ENCODE results near the gene GRIK2.

Gene GRIK2

DNA sequence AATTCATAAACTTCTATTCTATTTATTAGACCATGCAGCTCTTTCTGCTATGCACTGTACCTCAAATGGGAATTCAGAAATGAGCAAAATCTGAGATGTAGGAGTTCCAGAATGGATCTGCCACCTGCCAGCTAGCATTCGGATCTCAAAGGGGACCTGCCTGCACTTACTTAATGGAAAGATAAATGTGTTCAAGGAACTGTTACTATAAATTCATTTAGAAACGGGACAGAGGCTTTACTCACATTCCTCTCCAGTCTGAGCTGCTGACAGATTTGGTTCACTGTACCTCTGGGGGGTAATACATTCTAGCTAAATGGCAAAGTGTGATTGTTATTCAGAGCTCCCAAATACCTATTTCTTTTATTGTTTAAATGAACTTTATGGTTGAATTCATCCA lies 384.1 kb downstream of the GRIK2 start:
- no peak for DNase-seq (ENCODE audit: low read depth in 1 of 2, low spot score in 1 of 2)

DNA sequence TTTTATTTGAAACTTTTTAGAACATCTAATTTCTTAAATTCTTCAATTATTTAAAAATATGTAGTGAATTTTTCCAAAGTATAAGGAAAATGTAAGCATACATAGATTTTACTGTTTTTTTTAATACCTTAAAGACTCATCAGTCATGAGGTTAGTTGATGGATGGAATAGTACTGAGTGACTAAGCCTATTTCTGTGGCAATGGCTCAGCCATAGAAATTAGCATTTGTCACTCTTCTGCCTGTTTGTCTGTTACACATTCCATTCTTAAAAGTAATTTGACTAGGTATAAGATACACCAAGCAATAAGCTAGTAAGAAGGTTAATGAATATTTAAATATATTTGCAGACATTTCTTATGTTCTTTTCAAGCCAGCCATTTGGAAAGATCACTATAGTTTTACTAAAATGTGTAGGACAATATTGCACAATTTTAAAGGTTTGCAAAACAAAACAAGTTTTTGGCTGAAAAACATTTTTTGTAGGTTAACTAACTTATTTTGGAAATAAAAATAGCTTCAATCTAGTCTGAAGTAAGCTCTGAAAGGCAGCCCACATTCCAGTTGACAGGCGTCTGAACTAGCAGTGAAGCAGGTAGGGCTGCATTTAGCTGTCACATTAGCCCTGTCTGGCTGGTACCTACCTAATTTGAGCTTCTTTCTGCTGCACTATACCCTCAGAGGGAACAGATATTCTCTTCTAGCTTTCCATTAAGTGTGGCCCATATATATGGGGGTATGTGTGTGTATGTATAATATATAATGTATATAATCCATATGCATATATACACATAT lies 385.7 kb downstream of the GRIK2 start:
- DNase-seq (ENCODE audit: low read depth in 1 of 2, low spot score in 1 of 2): no peak

DNA sequence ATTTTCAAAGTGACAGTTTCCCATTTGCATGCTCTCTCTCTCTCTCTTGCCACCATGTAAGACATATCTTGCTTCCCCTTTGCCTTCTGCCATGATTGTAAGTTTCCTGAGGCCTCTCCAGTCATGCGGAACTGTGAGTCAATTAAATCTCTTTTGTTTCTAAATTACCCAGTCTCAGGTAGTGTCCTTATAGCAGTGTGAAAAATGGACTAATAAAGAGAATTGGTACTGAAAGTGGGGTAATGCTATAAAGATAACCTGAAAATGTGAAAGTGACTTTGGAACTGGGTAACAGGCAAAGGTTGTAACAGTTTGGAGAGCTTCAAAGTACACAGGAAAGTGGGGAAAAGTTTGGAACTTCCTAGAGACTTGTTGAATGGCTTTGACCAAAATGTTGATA lies 389.8 kb downstream of the GRIK2 start:
- DNase-seq (ENCODE audit: low read depth in 1 of 2, low spot score in 1 of 2): no peak

DNA sequence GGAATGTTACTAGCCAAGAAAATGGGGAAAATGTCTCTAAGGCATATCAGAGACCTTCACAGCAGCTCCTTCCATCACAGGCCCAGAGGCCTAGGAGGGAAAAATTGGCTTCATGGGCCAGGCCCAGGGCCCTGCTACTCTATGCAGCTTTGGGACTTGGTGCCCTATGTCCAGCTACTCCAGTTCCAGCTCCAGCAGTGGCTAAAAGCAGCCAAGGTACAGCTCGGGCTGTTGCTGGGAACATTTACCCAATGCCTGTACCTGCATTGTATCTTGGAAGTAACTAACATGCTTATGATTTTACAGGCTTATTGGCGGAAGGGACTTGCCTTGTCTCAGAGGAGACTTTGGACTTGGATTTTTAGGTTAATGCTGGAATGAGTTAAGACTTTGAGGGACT lies 390.6 kb downstream of the GRIK2 start:
- DNase-seq (ENCODE audit: low read depth in 1 of 2, low spot score in 1 of 2): no peak

DNA sequence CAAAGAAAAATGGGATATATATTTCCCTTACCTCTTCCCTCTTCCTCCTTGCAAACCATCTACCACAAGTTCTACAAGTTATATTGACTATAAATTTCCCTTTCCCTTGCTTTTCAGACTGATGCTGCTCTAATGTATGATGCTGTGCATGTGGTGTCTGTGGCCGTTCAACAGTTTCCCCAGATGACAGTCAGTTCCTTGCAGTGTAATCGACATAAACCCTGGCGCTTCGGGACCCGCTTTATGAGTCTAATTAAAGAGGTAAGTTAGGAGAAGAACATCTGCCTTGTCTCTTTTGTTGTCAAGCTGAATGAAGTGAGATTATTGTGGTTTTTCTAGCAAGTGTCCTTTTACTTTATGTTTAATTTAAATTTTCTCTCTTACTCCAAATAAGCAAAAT lies 406.0 kb downstream of the GRIK2 start:
- no peak for DNase-seq (ENCODE audit: low read depth in 1 of 2, low spot score in 1 of 2)

DNA sequence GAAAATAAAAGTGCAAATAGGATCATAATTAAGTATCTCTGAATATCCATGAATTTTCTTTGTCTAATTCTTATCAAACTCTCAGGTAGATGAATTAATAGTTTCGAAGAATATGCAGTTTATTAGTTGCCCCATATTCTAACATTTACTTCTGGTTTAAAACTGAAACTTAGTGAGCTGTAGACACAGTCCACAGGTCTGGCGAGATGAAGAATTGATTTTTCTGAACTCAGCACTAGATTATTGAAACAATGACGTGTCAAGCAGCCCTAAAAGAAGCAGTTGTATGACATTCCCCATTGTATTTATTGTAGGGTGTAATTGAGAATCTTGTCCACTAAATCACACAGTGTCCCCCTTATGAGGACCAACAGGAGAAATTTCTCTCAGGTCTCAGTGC lies 407.1 kb downstream of the GRIK2 start:
- DNase-seq (ENCODE audit: low read depth in 1 of 2, low spot score in 1 of 2): no peak

DNA sequence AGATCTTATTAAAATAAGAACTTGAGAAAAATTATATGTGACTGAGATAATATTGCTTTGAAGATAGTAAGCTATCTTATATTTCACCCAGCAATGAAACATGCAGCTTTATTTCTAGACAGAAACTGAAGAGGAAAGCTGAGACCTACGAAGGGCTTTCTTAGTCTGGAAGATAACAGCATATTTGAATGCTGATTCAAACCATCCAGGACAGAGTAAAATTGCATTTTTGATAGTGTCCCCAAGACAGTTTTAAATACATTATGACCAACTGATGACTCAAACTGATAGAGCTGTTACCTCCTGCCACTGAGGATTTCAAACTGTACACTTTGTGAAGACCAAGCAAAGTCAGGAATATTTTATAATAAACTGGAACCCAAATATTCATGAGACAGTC lies 409.6 kb downstream of the GRIK2 start:
- no peak for DNase-seq (ENCODE audit: low read depth in 1 of 2, low spot score in 1 of 2)

DNA sequence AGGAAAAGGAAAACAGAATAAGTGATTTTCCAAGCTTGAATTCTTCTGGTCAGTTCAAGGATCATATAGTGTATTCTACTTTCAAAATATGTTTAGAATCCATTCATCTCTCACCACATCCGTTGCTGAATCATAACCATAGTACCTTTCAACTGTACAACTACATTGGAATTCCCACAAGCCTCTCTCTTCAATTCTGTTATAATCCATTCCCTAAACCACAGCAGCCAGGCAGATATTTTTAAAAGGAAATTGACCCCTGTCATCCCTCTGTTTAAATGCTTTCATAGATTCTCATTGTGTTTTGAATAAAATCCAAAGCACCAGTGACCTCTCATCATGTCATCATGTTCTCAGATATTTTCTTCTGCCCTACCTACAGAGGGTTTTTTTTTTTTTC lies 412.7 kb downstream of the GRIK2 start:
- DNase-seq (ENCODE audit: low read depth in 1 of 2, low spot score in 1 of 2): no peak

DNA sequence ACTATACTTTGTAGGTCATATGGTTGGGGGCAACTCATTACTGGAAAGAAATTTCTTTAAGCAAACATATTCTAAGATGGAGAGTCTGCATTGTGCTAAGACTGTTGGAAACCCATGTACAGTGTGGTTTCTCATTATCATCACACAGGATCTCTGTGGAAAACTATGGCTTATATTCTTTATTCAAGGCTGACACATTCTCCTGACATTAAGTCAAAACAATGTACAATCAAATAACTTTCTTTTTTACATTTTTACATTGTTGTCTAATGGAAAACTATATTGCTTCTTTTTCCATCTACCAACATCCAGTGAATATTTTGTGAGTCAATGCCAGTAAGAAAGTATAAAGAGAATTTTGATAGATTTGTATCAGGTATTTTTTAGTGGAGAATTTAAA lies 417.6 kb downstream of the GRIK2 start:
- DNase-seq (ENCODE audit: low read depth in 1 of 2, low spot score in 1 of 2): no peak

DNA sequence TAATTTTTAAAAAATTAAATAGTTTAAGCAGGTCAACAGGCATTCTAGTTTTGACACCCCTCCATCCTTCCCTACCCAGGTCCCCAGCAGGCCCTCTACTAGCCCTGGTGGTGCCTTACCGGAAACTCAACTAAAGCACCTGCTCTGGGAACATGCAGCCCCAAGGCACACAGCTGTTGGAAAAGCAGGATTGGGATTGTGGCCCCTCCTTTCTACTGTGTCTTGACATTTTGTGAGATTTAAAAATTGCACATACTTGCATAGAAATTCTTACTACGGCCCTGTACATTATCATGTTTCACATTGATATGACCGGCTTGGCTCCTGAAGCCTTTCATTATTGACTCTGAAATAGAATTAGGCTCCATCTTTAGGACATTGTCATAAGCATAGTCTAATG lies 423.2 kb downstream of the GRIK2 start:
- DNase-seq (ENCODE audit: low read depth in 1 of 2, low spot score in 1 of 2): no peak

DNA sequence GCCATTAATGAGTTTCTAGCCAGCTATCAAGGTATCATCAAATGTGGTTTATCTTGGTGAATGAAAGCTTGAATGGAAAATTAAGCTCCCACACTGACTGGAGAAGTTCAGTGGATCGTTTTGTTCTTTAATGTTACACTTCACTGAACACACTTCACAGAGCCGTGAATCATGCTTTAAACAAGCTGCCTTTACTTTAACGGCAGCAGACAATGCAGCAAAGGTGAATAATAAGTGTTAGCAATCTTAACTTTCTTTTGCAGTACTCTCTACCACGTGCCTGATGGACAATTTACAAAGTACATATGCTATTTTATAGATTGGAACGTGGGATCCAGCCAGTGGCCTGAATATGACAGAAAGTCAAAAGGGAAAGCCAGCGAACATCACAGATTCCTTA lies 424.5 kb downstream of the GRIK2 start:
- no peak for DNase-seq (ENCODE audit: low read depth in 1 of 2, low spot score in 1 of 2)

DNA sequence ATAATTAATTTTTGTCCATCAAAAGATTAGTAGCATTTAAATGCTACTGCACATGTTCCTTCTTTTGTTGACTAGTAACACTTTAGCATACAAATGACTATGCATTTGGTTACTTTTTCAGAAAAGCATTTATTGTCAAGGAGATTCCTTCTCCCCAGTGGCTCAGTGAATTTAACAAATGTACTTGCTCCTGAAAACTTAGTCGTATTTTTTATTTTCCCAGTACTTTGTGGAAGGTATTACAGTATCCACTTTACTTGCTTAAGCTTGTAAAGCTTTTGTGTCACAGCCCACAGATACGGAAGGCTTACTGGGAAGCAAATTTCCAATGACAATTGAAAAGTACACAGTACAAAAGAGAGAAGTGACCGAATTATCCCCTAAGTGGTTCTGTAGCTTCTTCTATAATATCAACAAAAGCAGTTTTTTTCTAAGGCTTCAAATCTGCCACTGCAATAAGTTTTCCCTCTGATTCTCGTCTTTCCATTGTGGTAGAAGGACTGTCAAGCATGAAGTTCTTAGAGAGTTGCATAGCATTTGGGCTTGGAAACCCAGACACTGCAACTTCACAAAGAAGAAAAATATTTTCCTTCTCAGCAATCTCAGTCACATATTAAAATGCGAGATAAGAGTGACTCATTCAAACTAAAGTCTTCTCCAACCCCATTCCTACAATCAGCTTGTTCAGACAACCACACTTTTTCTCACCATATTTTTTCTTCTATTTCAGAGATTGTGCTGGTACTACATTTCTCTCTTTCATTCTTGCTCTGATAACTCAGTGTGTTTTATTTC lies 431.2 kb downstream of the GRIK2 start:
- DNase-seq (ENCODE audit: low read depth in 1 of 2, low spot score in 1 of 2): no peak

DNA sequence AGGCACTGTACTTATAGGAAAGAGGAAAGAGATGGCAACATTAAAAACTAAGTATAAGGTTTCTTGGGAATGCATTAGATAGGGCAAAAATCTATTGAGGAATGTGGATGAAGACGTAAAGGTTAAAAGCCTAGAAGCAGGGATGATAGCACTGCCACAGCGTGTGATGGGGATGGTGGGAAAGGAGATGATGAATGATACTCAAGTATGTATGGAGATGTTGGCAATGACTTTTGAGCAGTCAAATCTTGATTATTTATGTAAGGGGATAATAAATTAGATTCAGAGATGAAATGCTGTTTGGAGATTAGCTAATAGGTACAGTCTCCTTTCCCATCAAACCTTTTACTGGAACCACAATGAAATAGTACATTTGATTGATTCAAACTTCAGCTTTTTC lies 432.8 kb downstream of the GRIK2 start:
- DNase-seq (ENCODE audit: low read depth in 1 of 2, low spot score in 1 of 2): no peak

DNA sequence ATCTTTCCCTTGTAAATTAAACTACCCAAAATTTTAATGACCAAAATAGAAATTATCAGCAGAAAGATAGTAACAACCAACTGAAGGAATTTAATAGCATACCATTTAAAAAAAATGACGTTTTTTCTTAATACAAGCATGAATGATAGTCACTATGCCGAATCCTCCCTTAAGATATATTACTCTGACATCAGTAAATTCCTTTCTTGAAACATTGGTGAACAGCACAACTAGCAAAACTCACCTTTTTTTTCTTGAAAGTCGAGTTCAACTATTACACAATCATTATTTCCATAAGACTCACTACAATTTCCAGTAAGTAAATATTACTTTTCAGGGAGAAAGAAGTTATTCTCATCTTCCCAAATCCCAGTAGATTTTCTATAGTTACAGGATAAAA lies 433.2 kb downstream of the GRIK2 start:
- no peak for DNase-seq (ENCODE audit: low read depth in 1 of 2, low spot score in 1 of 2)

DNA sequence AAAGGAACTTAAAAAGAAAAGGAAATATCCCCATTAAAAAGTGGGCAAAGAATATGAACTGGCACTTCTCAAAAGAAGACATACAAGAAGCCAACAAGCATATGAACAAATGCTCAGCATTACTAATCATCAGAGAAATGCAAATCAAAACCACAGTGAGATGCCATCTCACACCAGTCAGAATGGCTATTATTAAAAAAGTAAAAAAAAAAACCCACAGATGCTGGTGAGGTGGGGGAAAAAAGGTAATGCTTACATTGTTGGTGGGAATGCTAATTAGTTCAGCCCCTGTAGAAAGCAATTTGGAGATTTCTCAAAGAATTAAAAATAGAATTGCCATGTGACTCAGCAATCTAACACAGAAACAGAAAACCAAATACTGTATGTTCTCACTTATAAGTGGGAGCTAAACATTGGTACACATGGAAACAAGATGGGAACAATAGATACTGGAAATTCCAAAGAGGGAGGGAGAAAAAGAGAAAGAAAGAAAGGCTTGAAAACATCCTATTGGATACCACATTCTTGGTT lies 437.1 kb downstream of the GRIK2 start:
- DNase-seq (ENCODE audit: low read depth in 1 of 2, low spot score in 1 of 2): no peak

DNA sequence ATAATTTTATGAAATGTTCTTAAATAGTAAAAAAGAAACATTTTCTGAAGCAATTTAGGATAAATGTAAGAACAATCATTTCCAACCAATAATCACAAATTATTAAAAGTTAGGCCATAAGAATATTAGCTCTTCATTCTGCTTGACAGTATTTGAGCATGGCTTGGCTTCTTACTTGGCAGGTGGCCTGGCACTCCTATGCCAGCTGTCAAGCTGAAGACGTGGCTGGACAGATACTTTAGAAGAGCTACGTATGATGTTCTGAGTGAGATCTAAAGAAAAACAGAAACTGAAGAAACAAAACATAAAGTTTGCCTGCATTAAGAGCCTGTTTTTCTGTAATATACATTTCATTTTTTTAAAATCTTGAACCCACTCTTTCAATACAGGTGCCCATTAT lies 438.9 kb downstream of the GRIK2 start:
- DNase-seq (ENCODE audit: low read depth in 1 of 2, low spot score in 1 of 2): no peak

DNA sequence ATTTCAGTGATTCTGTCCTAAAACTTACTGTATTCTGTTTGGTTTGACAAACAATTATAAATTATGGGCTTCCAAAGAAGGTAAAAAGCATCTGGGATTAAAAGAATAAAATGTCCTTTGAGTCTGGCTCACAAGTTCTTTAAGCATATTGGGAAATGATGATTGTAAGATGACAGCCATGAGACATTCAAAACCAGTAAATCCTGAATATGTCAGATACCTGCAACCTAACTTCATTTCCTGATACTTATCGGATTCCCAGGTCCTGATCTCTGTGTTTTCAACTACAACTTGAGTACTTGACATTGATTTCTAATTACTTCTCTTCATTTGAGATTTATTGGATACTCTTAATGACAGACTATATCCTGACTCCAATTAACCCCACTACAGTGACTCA lies 446.6 kb downstream of the GRIK2 start:
- no peak for DNase-seq (ENCODE audit: low read depth in 1 of 2, low spot score in 1 of 2)

DNA sequence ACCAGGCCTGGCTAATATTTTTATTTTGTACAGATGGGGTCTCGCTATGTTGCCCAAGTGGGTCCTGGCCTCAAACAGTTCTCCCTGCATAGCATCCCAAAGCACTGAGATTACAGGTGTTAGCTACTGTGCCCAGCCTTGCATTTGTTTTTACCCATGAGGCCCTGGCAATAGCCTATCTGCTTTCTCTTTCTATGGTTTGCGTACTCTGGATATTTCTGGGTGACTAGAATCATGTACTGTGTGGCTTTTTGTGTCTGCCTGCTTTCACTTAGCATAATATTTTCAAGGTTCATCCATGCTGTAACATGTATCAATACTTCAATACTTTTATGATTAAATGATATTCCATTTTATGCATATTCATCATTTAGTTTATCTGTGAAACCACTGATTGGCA lies 451.7 kb downstream of the GRIK2 start:
- no peak for DNase-seq (ENCODE audit: low read depth in 1 of 2, low spot score in 1 of 2)

DNA sequence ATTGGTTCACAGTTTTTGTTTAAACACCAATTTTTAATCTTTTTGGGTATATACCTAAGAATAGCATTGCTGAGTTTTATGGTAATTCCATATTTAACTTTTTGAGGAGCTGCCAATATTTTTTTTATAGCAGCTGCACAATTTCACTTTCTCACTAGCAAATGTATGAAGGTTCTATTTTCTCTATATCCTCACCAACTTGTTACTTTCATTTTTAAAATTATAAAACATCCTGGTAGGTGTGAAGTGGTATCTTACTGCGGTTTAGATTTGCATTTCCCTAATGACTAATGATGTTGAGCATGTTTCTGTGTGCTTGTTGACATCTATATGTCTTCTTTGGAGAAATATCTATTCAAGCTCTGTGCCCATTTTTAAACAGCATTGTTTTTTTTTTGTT lies 452.1 kb downstream of the GRIK2 start:
- no peak for DNase-seq (ENCODE audit: low read depth in 1 of 2, low spot score in 1 of 2)

DNA sequence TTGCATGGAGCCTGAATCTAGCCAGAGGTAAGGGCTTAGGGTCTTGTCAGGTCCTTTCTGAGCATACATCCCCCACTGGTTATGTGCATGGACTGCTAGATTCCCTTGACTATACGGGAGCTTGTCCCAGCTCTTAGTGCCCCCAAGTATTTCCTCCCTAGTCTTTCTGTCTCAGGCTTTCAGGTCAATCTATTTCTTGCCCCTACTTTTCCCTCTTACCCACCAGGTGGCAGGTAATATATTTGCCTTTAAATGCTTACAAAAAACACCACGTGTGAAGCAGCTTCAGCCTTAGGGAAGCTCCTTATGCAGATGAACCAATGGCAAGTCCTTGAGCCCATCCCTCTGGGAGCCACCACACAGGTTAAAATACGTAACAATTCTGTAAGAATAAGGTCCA lies 454.2 kb downstream of the GRIK2 start:
- DNase-seq (ENCODE audit: low read depth in 1 of 2, low spot score in 1 of 2): no peak

DNA sequence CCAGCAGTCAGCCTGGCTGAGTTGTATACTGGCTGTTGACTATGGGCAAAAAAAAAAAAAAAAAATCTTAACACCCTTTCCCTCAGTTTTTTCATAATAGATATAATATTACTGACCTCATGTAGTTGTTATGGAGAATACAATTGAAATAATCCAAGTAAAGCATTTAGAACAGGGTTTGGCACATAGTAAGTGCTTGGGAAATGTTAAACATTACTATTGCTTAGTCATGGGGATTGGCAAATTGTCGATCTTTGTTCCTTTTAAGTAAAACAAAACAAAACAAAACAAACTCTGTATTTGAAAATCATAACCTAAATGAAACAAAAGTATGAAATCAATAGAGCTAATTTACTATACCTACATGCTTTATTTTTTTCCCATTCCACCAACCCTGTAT lies 458.4 kb downstream of the GRIK2 start:
- no peak for DNase-seq (ENCODE audit: low read depth in 1 of 2, low spot score in 1 of 2)

DNA sequence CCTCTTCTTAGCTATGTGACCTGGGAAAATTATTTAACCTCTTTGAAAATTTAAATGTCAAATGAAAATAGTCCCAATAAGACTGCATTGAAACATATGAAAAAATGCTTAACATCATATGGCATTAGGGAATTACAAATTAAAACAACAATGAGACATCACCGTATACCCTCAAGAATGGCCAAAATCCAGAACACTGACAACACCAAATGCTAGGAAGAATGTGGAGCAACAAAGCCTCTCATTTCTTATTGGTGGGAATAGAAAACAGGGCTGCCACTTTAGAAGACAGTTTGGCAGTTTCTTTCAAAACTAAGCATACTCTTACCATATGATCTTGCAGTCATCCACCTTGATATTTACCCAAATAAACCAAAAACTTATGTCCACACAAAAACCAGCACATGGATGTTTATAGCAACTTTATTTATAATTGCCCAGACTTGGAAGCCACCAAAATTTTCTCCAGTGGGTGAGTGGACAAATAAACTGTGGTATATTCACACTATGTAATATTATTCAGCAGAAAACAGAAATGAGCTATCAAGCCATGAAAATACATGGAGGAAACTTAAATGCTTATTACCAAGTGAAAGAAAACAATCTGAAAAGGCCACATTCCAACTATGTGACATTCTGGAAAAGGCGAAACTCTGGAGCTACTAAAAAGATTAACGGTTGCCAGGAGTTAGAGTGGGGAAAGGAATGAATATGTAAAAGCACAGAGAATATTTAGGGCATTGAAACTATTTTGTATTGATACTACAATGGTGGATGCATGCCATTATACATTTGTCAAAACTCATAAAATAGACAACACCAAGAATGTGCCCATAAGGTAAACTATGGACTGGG lies 459.9 kb downstream of the GRIK2 start:
- DNase-seq (ENCODE audit: low read depth in 1 of 2, low spot score in 1 of 2): no peak
